Lower leg skin (tissue), 3 donors: Measurements from ENCODE around the gene SIRT4.

Source experiments
- CTCF ChIP-seq, 3 donors: fragments of 450-650 bp; IDR thresholded peaks; one replicate each; pipeline ENCODE4 v1.5.1; 2016; ENCODE audit warnings: antibody characterized with exemption in 3 of 3, mild to moderate bottlenecking in 3 of 3, moderate library complexity in 2 of 3
- POLR2A ChIP-seq, 2 donors: fragments of 450-650 bp; IDR thresholded peaks; one replicate each; pipeline ENCODE4 v1.6.1; 2016 to 2017; ENCODE audit warnings: antibody characterized with exemption in 2 of 2, mild to moderate bottlenecking in 1 of 2, moderate library complexity in 1 of 2

GRCh38 chr12:120347766-120348165 is 45.6 kb downstream of the SIRT4 start:
- no peak for TF ChIP-seq CTCF (IDR thresholded peaks at IDR 0.05)
- no peak for TF ChIP-seq POLR2A (IDR thresholded peaks at IDR 0.05)
